ENCODE data around the gene PPM1B.
A peak's percentile ranks its signal among the peaks of the same experiment; 100 is the strongest.

The PPM1B gene

GRCh38 chr2:44152865-44153669 lies 15.6 kb upstream of the PPM1B start:
- no peaks in the 10 kb centered on the region for H3K9me3 ChIP-seq (ENCODE audit: control insufficient read depth, low read length)
- H3K27me3 ChIP-seq (ENCODE audit: control insufficient read depth, insufficient read depth, low read length, poor library complexity, severe bottlenecking): no peaks in the 10 kb centered on the region
- no peak overlapping the region for H3K4me3 ChIP-seq (ENCODE audit: insufficient read depth, low read depth, low read length)
- H3K4me1 ChIP-seq (ENCODE audit: control insufficient read depth, insufficient read depth, low read length): no peaks in the 10 kb centered on the region
- WGBS, 2 experiments: 85 to 91% methylated on average over 6 to 8 of the region's 8 CpGs
- H3K27ac ChIP-seq (ENCODE audit: insufficient read depth, low read depth, low read length, poor library complexity, severe bottlenecking): no peak overlapping the region
- H3K36me3 ChIP-seq (ENCODE audit: control insufficient read depth, insufficient read depth, low read length): no peaks in the 10 kb centered on the region

GRCh38 chr2:44155666-44156446 lies 12.8 kb upstream of the PPM1B start:
- H3K4me3 ChIP-seq (ENCODE audit: insufficient read depth, low read depth, low read length): no peak overlapping the region
- H3K27me3 ChIP-seq (ENCODE audit: control insufficient read depth, insufficient read depth, low read length, poor library complexity, severe bottlenecking): no peaks in the 10 kb centered on the region
- no peaks in the 10 kb centered on the region for H3K36me3 ChIP-seq (ENCODE audit: control insufficient read depth, insufficient read depth, low read length)
- no peaks in the 10 kb centered on the region for H3K9me3 ChIP-seq (ENCODE audit: control insufficient read depth, low read length)
- H3K27ac ChIP-seq (ENCODE audit: insufficient read depth, low read depth, low read length, poor library complexity, severe bottlenecking): no peak overlapping the region
- H3K4me1 ChIP-seq (ENCODE audit: control insufficient read depth, insufficient read depth, low read length): no peaks in the 10 kb centered on the region
- 90 to 95% methylated on average over 5 of the region's 5 CpGs for WGBS, 2 experiments

- Histone ChIP-seq H3K4me3 (ENCODE audit: insufficient read depth, low read depth, low read length) (no peak overlapping the region), H3K27me3 (ENCODE audit: control insufficient read depth, insufficient read depth, low read length, poor library complexity, severe bottlenecking) (no peaks in the 10 kb centered on the region), H3K36me3 (ENCODE audit: control insufficient read depth, insufficient read depth, low read length) (no peaks in the 10 kb centered on the region), H3K4me1 (ENCODE audit: control insufficient read depth, insufficient read depth, low read length) (no peaks in the 10 kb centered on the region), H3K27ac (ENCODE audit: insufficient read depth, low read depth, low read length, poor library complexity, severe bottlenecking) (no peak overlapping the region), H3K9me3 (ENCODE audit: control insufficient read depth, low read length) (no peaks in the 10 kb centered on the region)
- WGBS, 2 experiments: 100% methylated on average over 1 to 2 of the region's 2 CpGs
These were observed 4.9 kb upstream of the PPM1B start for GRCh38 chr2:44163777-44164176.

GRCh38 chr2:44164617-44165016 lies 4.1 kb upstream of the PPM1B start:
- H3K27me3 ChIP-seq (ENCODE audit: control insufficient read depth, insufficient read depth, low read length, poor library complexity, severe bottlenecking): no peaks in the 10 kb centered on the region
- no peaks in the 10 kb centered on the region for H3K36me3 ChIP-seq (ENCODE audit: control insufficient read depth, insufficient read depth, low read length)
- no peak overlapping the region for H3K4me3 ChIP-seq (ENCODE audit: insufficient read depth, low read depth, low read length)
- no peaks in the 10 kb centered on the region for H3K4me1 ChIP-seq (ENCODE audit: control insufficient read depth, insufficient read depth, low read length)
- H3K9me3 ChIP-seq (ENCODE audit: control insufficient read depth, low read length): no peaks in the 10 kb centered on the region
- 93 to 98% methylated on average over 3 of the region's 3 CpGs for WGBS, 2 experiments
- no peak overlapping the region for H3K27ac ChIP-seq (ENCODE audit: insufficient read depth, low read depth, low read length, poor library complexity, severe bottlenecking)

GRCh38 chr2:44166096-44166495 lies 2.6 kb upstream of the PPM1B start:
- Histone ChIP-seq H3K27ac (ENCODE audit: insufficient read depth, low read depth, low read length, poor library complexity, severe bottlenecking) (no peak overlapping the region), H3K4me1 (ENCODE audit: control insufficient read depth, insufficient read depth, low read length) (no peaks in the 10 kb centered on the region), H3K9me3 (ENCODE audit: control insufficient read depth, low read length) (no peaks in the 10 kb centered on the region), H3K36me3 (ENCODE audit: control insufficient read depth, insufficient read depth, low read length) (no peaks in the 10 kb centered on the region), H3K4me3 (ENCODE audit: insufficient read depth, low read depth, low read length) (no peak overlapping the region), H3K27me3 (ENCODE audit: control insufficient read depth, insufficient read depth, low read length, poor library complexity, severe bottlenecking) (no peaks in the 10 kb centered on the region)
- 92 to 94% methylated on average over 23 of the region's 23 CpGs for WGBS, 2 experiments

- no peaks in the 10 kb centered on the region for H3K27me3 ChIP-seq (ENCODE audit: control insufficient read depth, insufficient read depth, low read length, poor library complexity, severe bottlenecking)
- no peaks in the 10 kb centered on the region for H3K36me3 ChIP-seq (ENCODE audit: control insufficient read depth, insufficient read depth, low read length)
- no peaks in the 10 kb centered on the region for H3K4me1 ChIP-seq (ENCODE audit: control insufficient read depth, insufficient read depth, low read length)
- peak overlapping the region; percentile 52 for H3K4me3 ChIP-seq (ENCODE audit: insufficient read depth, low read depth, low read length)
- peak overlapping the region; percentile 91 for H3K27ac ChIP-seq (ENCODE audit: insufficient read depth, low read depth, low read length, poor library complexity, severe bottlenecking)
- H3K9me3 ChIP-seq (ENCODE audit: control insufficient read depth, low read length): no peaks in the 10 kb centered on the region
- 45 to 46% methylated on average over 18 of the region's 18 CpGs for WGBS, 2 experiments
These were observed 1.3 kb upstream of the PPM1B start for GRCh38 chr2:44167311-44167907.

GRCh38 chr2:44167908-44168680 lies 581 bp upstream of the PPM1B start:
- H3K27me3 ChIP-seq (ENCODE audit: control insufficient read depth, insufficient read depth, low read length, poor library complexity, severe bottlenecking): no peaks in the 10 kb centered on the region
- 0% methylated on average over 46 of the region's 46 CpGs for WGBS, 2 experiments
- no peaks in the 10 kb centered on the region for H3K36me3 ChIP-seq (ENCODE audit: control insufficient read depth, insufficient read depth, low read length)
- H3K4me1 ChIP-seq (ENCODE audit: control insufficient read depth, insufficient read depth, low read length): no peaks in the 10 kb centered on the region
- H3K9me3 ChIP-seq (ENCODE audit: control insufficient read depth, low read length): no peaks in the 10 kb centered on the region
- H3K27ac ChIP-seq (ENCODE audit: insufficient read depth, low read depth, low read length, poor library complexity, severe bottlenecking): peak overlapping the region; percentile 91
- H3K4me3 ChIP-seq (ENCODE audit: insufficient read depth, low read depth, low read length): peak overlapping the region; percentile 52

GRCh38 chr2:44169155-44169898 lies 652 bp downstream of the PPM1B start:
- Histone ChIP-seq H3K9me3 (ENCODE audit: control insufficient read depth, low read length) (no peaks in the 10 kb centered on the region), H3K4me3 (ENCODE audit: insufficient read depth, low read depth, low read length) (peak overlapping the region; percentile 78), H3K4me1 (ENCODE audit: control insufficient read depth, insufficient read depth, low read length) (no peaks in the 10 kb centered on the region), H3K27ac (ENCODE audit: insufficient read depth, low read depth, low read length, poor library complexity, severe bottlenecking) (no peak overlapping the region), H3K27me3 (ENCODE audit: control insufficient read depth, insufficient read depth, low read length, poor library complexity, severe bottlenecking) (no peaks in the 10 kb centered on the region), H3K36me3 (ENCODE audit: control insufficient read depth, insufficient read depth, low read length) (no peaks in the 10 kb centered on the region)
- 0 to 1% methylated on average over 54 of the region's 54 CpGs for WGBS, 2 experiments

GRCh38 chr2:44170311-44170717 lies 1.6 kb downstream of the PPM1B start:
- H3K9me3 ChIP-seq (ENCODE audit: control insufficient read depth, low read length): no peaks in the 10 kb centered on the region
- no peaks in the 10 kb centered on the region for H3K36me3 ChIP-seq (ENCODE audit: control insufficient read depth, insufficient read depth, low read length)
- peak overlapping the region; percentile 78 for H3K4me3 ChIP-seq (ENCODE audit: insufficient read depth, low read depth, low read length)
- no peak overlapping the region for H3K27ac ChIP-seq (ENCODE audit: insufficient read depth, low read depth, low read length, poor library complexity, severe bottlenecking)
- WGBS, 2 experiments: 5 to 7% methylated on average over 3 of the region's 3 CpGs
- H3K27me3 ChIP-seq (ENCODE audit: control insufficient read depth, insufficient read depth, low read length, poor library complexity, severe bottlenecking): no peaks in the 10 kb centered on the region
- peaks cover 3% of the 10 kb centered on the region for H3K4me1 ChIP-seq (ENCODE audit: control insufficient read depth, insufficient read depth, low read length)

Measured in ectodermal cell (in vitro differentiated cells).